C1 segment of cervical spinal cord (tissue), 14 donors: Measurements from ENCODE around the gene HRH2.
A peak's percentile ranks its signal among the peaks of the same experiment; 100 is the strongest.

ENCODE experiments used
- DNase-seq, 14 donors: peaks; one replicate each; lab custom pipeline; 2025; lab: John Stamatoyannopoulos, UW

Gene HRH2

GRCh38 chr5:175692235-175692995 is 34.5 kb downstream of the HRH2 start:
- DNase-seq = no peak

- peak in 1 of 14 donors; percentile 17 for DNase-seq
These were observed 35.3 kb downstream of the HRH2 start for GRCh38 chr5:175692996-175693710.

- no peak for DNase-seq
These were observed 35.9 kb downstream of the HRH2 start for GRCh38 chr5:175693741-175694140.

GRCh38 chr5:175694371-175695160 is 36.7 kb downstream of the HRH2 start:
- DNase-seq = peak in 6 of 14 donors; percentile 8 to 23 (median 15)

GRCh38 chr5:175695161-175696126 is 37.6 kb downstream of the HRH2 start:
- no peak for DNase-seq

GRCh38 chr5:175696139-175696854 is 38.4 kb downstream of the HRH2 start:
- DNase-seq = peak in 8 of 14 donors; percentile 14 to 69 (median 38)

GRCh38 chr5:175696855-175697198 is 39.0 kb downstream of the HRH2 start:
- DNase-seq = no peak

- DNase-seq = no peak
These were observed 40.0 kb downstream of the HRH2 start for GRCh38 chr5:175697846-175698245.

- DNase-seq = no peak
These were observed 40.7 kb downstream of the HRH2 start for GRCh38 chr5:175698401-175699115.

- DNase-seq = no peak
These were observed 43.1 kb downstream of the HRH2 start for GRCh38 chr5:175700991-175701390.

GRCh38 chr5:175701797-175702196 is 43.9 kb downstream of the HRH2 start:
- DNase-seq = no peak

- DNase-seq = no peak
These were observed 48.6 kb downstream of the HRH2 start for GRCh38 chr5:175706499-175706898.

- DNase-seq = no peak
These were observed 50.0 kb downstream of the HRH2 start for GRCh38 chr5:175707751-175708375.

- no peak for DNase-seq
These were observed 51.5 kb downstream of the HRH2 start for GRCh38 chr5:175709276-175709781.

GRCh38 chr5:175710326-175710725 is 52.5 kb downstream of the HRH2 start:
- no peak for DNase-seq

GRCh38 chr5:175711031-175711430 is 53.2 kb downstream of the HRH2 start:
- DNase-seq = no peak

- no peak for DNase-seq
These were observed 53.8 kb downstream of the HRH2 start for GRCh38 chr5:175711472-175712312.

- no peak for DNase-seq
These were observed 54.4 kb downstream of the HRH2 start for GRCh38 chr5:175712313-175712680.
